Putamen (tissue), 1 donor: ENCODE results near the gene C4orf50.

Experiments used
- DNase-seq: peaks from one replicate; pipeline ENCODE4 v3.0.0-alpha.2; 2016; ENCODE audit warnings: low spot score

The C4orf50 gene

DNA sequence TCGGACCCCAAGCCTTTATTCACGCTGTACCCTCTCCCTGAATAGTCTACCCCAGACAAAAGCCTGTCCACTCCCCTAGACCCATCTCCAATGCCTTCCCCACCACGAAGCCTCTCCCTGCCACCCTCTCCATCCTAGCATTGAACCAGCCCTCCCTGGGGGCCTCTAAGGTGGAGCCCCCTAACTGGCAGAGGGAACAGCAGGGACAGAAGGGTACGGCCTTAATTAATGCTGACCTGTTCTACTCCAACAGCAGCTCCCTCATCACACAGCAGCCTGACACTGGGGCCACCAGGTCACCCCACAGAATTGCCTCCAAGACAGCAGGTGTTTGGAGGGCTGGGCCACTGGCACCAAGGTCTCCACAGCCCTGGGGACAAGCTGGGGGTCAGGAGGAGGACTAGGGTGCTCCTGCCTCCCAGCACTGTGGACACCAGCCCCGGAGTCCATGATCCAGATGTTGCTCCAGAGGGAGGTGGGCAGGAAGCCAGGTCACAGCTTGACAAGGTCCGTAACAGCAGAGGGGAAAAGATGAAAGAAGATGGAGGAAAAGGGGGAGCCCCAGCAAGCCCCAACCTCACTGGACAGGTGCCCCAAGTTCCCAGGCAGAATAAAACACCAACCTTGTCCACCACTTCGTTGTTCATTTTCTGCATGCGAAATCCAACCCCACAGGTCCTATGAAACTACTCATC, 129.1 kb downstream of the C4orf50 start:
- DNase-seq, result no peak

DNA sequence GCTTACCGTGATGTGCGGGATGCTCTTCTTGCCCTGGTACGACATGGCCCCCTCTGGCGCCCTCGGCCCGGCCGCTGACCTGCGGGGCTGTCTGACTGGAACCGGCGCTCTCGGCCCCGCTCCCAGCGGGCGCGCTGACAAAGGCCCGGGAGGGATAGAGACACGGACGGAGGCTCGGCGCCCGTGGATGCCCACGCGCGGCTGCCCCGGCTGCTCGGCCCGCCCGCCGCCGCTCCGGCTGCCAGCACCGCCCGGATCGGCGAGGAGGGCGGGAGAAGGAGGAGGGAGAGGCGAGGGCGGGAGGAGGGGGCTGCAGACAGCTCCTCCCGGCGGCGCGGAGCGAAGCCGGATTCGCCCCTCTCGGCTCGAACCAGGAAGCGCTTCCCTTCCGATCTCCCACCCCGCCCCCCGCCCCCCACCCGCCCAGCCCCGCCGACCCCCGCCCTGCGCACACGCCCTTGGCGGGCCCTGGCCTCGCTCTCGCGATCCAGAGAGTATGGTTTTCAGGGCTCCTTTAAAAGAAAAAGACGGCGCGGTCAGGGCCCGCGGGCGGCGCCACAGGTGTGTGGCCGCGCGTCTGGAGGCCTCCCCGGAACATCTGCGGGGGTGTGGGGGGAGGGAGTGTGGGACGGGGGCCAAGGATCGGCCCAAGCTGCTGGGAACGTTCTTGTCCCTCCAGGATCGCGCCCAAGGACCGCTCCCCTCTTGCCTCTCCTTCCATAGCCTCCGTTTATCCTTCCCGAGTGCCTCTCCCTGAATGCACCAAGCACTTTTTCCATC, 129.8 kb downstream of the C4orf50 start:
- DNase-seq, result peak; percentile 43

DNA sequence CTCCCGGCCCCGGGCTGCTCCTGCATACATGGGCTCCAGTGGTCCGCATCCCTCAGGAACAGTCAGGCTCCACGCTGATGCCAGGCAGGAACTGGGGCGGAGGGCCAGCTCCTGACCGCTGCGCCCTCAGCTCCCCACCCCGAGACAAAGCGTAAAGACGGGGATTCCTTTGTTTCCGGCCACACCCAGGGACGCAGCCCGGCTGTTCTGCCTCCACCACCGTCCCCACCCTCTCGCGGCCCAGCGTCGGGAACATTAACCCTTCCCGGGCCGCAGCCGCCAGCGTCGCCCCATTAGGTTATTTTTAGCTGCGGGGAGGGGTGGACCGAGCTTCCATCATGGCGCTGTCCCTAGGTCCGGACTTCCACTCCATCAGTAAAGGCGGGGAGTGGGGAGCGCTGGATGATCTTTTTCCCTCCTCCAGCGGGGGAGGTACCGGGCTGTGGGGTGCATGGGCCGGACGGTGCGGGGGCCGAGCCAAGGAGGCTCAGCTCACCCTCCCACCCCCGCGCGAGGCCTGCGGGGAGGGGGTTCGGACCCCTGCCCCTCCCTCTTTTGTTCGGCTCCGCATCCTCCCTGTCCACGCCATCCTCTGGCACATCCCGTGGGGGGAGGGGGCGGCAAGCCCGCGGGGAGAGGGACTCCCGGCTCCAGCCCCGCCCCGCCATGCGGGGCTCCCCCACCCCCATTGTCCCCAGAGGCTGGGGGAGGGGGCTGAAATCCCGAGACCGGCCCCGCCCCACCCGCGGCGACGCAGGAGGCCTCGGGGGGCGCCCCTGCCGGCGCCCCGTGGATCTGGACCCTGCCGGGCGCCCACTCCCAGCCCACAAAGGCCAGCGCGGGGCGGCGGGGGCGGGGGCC, 130.6 kb downstream of the C4orf50 start:
- no peak for DNase-seq

DNA sequence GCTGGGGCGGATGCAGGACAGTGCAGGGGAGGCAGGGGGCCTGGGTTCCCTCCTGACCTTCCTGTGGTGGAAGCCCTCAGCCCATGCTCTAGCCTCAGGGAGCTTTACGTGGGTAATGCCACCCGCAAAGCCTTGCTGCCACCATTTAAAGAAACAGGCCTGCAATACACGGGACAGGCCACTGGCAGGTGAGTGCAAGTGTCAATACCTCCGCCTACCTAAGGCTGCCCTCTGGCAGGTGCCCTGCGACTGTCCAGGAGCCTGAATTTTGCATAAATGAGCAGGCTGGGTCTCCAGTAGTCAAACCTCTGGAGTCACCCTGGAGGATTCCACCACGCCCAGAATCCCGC, 131.2 kb downstream of the C4orf50 start:
- DNase-seq, result no peak

DNA sequence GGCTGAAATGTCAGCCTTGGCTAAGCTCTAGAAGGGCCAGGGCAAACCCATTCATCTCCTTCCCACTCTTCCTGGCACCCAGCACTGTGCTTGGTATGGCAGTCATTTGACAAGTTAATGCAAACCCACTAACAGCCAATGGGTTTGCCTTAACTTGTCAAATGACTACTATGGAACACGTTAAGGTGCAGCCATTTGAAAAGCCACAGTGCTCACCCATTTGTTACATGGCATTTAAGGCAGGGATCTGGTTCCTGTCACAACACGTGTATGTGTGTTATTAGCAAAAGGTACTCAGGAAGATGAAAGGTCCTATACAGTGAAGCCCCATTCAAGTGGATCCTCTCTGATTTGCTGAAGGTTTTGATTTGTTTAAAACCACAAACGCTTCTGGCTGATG, 132.5 kb downstream of the C4orf50 start:
- DNase-seq, result no peak

DNA sequence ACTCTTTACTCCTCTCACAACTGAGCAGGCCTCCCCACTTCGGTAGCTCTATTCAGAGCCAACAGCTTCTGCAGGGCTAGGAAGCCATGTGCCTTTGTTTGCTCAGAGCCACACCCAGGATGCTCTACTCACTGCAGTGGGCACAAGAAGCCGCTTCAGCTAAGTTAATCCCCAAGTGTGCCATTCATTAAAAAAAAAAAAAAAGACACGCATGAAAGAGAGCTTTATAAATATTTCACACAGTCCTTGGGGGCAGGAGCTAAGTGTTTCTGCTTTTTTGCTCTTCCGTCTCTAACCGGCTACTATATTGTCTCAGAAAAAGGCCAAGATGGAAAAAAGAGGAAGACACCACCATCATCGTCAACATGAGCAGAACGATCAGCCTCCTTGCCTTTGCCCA, 133.4 kb downstream of the C4orf50 start:
- DNase-seq, result no peak

DNA sequence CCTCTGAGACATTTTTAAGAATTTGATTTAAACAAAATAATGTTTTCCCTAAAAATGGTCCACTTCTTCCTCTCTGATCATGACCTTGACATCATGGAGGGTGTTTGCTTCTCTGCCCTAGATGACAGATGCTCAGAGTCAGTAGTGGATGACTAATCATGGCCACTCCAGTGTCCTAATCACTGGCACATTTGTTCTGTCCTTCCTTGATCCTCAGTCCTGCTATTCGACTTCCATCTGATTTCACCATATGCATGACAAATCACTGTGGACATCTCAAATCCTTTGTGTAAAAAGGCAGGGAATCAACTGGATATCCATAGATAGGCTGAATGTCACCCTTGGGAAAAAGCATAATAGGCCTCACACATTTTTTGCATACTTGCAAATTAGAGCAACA, 134.3 kb downstream of the C4orf50 start:
- DNase-seq, result no peak

DNA sequence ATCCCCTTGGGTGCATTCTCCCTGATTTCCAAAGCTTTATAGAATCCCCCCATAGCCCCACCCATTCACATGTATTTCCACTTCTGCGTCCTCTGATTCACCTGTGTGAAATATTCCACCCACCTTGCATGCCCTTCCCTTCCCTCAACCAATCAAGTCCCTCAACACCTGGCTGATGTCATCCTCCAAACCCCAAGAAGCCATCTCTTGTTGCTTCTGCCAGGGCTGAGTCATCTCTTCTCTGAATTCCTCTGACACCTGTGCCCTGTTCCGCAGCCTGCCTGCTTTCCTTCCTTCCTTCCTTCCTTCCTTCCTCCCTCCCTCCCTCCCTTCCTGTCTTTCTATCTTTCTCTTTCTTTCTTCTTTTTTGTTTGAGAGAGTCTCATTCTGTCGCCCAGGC, 135.3 kb downstream of the C4orf50 start:
- DNase-seq, result peak; percentile 70

DNA sequence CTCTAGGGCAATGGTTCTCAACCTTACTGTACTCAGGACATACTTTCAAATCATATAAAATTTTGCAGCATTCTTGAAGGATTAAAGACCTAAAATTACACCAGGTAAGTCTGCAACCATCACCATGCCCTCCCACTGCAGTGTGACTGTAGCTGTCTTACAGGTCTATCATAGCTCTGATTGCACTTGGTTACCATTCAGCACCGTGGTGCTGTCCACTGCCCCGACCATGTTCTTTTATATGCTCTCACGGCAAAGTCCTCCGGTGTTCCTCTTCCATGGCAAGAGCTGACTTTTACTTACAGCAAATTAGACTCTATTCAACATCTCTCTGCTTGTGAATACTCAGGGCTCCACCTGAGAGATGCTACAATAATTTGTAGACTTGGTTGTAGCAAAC, 136.9 kb downstream of the C4orf50 start:
- DNase-seq, result no peak

DNA sequence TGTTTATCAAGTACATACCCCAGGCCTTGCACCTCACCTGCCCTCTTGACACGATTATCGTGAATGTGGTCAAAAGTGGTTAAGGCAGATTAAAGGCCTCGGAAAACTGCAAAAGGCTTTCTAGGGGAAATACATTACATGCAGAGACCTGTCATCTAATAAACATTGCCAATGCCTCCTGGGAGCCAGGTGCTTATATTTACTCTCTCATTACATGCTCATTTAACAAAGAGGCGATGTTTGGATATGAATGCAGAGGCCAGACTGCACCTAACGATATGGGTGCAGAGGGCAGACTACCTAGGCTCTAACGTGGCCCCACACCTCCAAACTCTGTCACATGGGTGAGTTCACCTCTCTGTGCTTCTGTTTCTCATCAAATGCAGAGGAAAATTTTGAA, 139.9 kb downstream of the C4orf50 start:
- DNase-seq, result no peak

DNA sequence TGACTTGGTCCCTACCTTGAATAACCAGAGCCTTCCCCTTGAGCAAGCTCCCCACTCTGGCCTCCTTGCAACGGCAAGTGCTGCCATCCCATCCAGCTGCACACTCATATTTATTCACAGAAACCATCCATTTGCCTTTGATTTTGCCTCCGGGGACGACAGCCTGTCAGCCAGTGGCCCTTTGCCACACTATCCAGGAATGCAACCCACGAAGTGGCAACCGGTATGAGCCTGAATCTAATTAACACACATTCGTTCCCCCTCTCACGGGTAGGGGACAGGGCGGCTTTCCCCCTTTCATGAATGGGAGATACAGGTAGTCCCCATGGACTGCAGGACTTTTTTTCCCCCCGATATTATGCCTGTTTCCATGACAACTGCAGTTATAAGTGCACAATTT, 140.8 kb downstream of the C4orf50 start:
- no peak for DNase-seq

DNA sequence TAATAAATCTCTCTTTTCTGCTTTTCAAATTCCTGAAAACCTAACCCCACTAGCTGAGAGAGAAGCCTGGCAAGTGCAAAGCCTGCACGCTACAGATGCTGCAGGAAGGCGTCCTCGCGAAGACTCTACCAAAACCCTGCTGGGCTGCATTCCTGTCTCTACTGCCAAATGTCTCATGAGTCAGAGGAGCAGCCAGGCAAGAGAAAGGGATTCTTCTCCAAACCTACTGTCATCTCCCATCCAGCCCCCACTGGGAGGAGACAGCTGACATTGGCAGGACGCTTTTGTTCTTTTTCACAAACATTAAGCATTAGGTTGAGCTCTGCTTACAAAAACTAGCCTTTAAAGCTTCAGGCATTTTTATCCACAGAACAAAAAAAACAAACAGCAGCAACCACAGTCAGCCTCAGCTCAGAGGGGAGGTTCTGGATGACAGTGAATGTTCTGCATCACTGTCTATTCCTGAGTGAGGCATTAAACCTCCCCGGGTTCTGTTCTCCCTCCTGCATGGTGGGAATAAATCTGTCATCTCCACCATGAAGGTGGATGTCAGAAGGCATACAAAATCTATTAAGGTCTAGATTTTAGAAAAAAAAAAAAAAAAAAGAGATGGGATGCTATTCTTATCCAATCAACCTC, 143.3 kb downstream of the C4orf50 start:
- peak; percentile 74 for DNase-seq

DNA sequence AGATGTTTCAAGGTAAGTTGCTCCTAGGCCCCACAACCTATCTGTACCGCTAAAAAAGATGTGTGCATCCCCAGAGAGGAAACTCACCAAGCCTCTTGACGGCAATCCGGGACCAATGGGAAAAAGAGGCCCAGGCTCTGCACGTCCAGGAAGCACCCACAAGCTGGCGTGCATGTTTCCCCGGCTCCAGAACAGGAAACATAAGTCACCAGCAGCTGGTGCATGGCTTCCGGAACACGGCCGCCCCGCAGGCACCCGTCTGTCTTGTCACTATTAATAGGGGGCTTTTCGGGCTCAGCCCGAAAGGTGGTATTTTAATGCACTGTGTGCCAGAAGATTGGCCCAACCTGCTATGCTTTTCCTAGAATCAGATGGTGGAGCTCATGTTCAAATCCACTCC, 147.5 kb downstream of the C4orf50 start:
- DNase-seq, result no peak

DNA sequence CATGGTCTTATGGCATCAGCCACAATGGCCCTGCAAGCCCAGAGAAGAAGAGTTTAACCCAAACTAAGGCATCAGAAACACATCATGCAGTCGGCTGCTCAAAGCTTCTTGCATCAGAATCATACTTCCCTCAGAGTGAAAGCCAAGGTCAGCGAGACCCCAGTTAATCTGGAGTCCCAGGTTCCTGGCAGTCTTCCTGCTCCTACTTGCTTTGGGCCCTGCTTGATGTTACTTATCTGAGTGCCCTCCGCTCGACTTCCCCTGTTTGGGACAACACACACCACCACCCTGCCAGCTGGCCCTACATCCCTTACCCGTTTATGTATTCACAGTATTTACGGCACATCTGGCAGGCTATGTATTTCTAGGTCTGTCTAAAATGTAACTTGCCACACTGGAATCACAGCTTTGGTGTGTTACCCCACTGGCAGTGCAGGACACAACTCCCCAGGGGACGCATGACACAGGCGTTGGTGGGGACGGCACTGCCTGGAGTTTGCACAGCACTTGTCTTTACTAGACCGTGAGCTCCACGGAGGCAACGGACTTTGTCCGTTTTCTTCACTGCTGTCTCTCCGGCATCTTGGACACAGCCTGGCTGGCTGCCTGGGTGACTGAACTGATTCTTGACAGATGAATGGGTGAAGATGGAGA, 148.1 kb downstream of the C4orf50 start:
- no peak for DNase-seq

DNA sequence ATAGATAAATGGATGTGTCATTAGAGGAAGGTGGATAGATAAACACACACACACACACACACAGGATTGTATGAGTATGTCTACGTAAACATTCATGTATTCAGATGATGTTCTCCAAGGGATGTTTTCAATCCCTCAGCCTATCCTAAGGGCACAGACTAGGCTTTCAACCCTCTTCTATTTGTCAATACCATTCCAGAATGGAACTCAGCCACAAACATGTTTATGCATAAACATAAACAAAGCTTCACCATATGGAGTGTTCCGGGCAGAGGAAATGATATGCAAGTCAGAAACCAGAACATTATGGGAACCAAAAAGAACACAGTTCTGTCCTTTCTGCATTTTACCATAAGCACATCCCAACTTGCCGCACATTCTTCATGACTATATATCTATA, 150.4 kb downstream of the C4orf50 start:
- no peak for DNase-seq

DNA sequence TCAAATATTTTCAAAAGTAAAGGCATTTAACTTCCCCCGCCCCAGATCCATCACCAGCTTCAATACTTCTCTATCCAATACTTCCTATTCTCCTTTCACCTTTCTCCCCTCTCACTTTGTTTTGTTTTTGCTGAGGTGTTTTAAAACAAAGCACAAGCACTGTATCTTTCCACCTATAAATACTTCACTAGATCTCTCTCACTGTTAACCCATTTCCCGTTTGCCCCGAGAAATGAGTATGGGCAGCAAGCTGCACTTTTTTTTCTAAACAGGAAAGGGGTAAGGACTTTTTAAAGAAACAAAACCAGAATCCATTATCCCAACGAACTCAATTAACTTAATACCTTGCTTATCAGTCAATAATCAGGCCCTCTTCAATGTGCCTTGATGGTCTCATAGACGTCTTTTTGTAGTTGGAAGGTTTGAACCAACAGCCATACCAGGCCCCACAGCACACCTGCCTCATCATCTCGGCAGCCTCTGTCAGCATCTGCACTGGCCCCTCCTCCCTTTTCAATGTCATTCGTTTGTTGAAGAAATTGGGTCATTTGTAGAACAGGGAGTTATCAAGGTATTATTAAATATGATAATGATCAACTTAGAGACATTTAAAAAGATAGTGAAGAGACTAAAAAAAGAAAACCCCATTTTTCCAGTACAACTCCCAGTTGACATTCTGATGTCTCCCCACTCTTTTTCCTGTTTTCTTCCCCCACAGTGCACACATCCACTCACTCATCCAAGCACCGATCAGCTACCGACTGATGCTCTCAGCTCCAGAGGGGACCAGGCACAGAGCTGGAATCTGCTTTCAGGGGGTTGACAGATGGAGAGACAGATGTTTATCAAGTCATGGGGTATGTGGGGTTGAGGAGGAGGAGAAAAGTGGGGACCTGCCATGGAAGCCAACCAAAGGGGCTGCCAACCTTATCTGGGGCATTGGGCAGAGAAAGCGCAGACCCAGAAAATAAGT, 151.1 kb downstream of the C4orf50 start:
- DNase-seq, result peak; percentile 66

DNA sequence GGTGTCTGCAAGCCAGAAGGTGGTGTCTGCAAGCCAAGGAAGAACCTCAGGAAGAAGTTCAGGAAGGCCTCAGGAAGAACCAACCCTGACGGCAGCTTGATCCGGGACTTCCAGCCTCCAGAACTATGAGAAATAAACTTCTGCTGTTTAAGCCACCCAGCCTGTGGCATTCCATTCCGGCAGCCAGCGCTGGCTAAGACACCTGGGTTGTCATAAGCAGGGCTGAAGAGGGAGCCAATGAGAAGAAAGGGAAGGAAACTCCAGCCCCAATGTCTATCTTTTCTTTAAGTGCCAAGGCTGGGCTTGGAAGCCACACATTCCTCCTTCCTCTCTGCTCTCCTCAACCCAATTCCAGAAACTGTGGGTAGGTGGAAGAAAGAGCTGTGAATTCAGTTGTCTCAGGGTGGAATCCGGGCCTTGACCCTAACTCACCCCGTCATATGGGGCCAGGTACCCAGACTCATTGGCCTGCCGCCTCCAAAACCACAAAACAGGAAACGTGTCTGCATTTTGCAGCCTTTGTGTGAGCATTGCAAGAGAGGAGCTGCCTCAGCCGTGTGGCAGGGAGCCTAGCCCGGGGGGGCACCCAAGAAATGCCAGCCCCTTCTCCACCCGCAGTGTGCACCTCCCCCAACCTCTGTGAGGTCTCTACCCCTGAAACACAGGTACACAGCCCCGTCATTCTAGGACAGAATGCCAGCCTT, 152.2 kb downstream of the C4orf50 start:
- no peak for DNase-seq

DNA sequence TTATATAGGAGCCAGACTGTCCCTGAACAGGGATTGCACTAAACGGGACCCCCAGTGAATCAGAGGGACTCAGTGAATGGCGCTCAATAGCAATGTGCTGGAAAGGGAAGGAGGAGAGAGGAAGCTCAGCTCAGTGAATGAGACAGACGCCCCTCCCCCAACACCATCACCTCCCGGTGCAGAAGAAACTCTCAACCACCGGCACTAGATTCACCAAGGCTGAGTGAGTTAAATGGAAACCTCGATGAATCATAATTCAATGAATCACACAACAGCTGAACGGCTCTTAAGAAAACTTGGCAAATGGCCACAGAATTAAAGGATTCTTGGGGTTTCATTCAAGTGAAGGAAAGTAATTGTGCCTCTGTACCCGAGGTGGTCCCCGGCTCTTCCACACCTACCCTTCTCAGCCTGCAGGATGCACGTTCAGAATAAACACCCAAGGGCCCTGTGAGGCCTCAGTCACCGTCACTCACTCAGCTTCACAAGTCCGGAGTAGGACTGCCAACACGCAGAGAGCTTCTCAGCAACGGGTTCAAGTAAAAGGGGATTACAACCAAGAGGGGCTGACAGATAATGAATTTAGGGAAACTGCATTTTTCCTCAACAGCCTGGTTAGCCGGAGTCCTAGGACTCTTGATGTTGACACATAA, 154.6 kb downstream of the C4orf50 start:
- peak; percentile 59 for DNase-seq

DNA sequence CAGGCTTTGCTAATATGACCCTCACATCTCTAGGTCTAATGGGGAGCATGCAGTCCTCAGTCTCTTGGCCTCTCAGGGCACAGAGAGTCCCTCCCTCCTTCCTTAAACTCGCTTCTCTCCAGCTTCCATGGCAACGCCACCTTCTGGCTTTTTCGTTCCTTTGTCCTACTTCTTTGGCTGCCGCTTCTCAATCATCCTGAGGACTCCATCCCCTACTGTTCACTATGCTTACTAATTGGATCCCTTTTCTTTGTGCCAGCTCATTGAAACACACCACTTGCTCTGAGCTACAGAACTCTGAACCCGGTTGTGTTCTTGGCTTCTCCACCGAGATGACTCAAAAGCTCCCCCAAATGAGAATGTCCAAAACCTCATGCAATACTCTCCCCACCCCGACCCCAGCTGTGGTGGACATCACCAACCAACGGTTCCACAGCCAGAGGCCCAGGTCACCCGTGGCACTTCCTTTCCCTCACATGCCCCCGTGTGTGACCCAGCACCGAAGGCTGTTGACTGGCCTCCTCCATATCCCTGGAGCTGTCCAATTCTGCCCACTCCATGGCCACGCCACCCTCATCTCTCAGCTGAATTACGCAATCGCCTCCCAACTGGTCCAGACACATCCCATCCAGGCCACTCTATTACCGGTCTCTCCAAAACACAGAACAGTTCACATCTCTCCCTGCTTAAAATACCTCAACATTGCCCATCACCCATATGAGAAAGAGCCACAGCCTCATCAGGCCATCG, 160.0 kb downstream of the C4orf50 start:
- DNase-seq, result no peak
